Panc1 (cell line): Measurements from ENCODE around the gene DDC.

ENCODE experiments used
- CTCF ChIP-seq: fragments of 450-650 bp; IDR thresholded peaks from 2 replicates; pipeline ENCODE4 v1.5.1; 2017; ENCODE audit warnings: mild to moderate bottlenecking
- POLR2AphosphoS5 ChIP-seq: IDR thresholded peaks from 2 replicates; pipeline ENCODE4 v1.6.1; 2012; ENCODE audit warnings: mild to moderate bottlenecking, low read depth, low read length, moderate library complexity

GRCh38 chr7:50454968-50455367 lies 110.2 kb downstream of the DDC start:
- no peak for TF ChIP-seq CTCF
- TF ChIP-seq POLR2AphosphoS5: no peak
